ENCODE results near the gene WDR64.

The WDR64 gene

GRCh38 chr1:241638909-241639622 lies 13.0 kb upstream of the WDR64 start:
- peak; percentile 29 for DNase-seq (ENCODE audit: low spot score)
- TF ChIP-seq CTCF (IDR thresholded peaks at IDR 0.05; ENCODE audit: extremely low read depth, missing control alignments) = no peak

- DNase-seq (ENCODE audit: low spot score) = no peak
- TF ChIP-seq CTCF (IDR thresholded peaks at IDR 0.05; ENCODE audit: extremely low read depth, missing control alignments) = no peak
Measured at GRCh38 chr1:241639623-241640148, 12.4 kb upstream of the WDR64 start.

- DNase-seq (ENCODE audit: low spot score) = peak; percentile 99
- TF ChIP-seq CTCF (IDR thresholded peaks at IDR 0.05; ENCODE audit: extremely low read depth, missing control alignments) = no peak
Measured at GRCh38 chr1:241640149-241640866, 11.8 kb upstream of the WDR64 start, which contains the start of the genes CHML and OPN3. TSS of gene CHML (minus strand) at chr1:241640369. CDS start at chr1:241635766, 4,603 bp downstream. TSS of gene OPN3 (minus strand) at chr1:241640369. CDS start at chr1:241640254, 115 bp downstream.

- DNase-seq (ENCODE audit: low spot score) = peak; percentile 17
Measured at GRCh38 chr1:241640867-241641622, 11.0 kb upstream of the WDR64 start.

GRCh38 chr1:241641773-241642592 lies 10.1 kb upstream of the WDR64 start:
- DNase-seq (ENCODE audit: low spot score) = no peak

More at GRCh38 chr1:241640867-241641622, 11.0 kb upstream of the WDR64 start:
- TF ChIP-seq CTCF (IDR thresholded peaks at IDR 0.05; ENCODE audit: extremely low read depth, missing control alignments) = no peak

More at GRCh38 chr1:241641773-241642592, 10.1 kb upstream of the WDR64 start:
- no peak for TF ChIP-seq CTCF (IDR thresholded peaks at IDR 0.05; ENCODE audit: extremely low read depth, missing control alignments)

Measured in GM20000 (cell line).